ENCODE results near the gene JSRP1. TPM values are rescaled to one million over a fixed set of nuclear protein-coding genes. Genes with fewer than 3 reads are reported as not detected.

The JSRP1 gene
- total and polyA plus RNA-seq, 7 donors: 107 to 271 (median 137) TPM

DNA sequence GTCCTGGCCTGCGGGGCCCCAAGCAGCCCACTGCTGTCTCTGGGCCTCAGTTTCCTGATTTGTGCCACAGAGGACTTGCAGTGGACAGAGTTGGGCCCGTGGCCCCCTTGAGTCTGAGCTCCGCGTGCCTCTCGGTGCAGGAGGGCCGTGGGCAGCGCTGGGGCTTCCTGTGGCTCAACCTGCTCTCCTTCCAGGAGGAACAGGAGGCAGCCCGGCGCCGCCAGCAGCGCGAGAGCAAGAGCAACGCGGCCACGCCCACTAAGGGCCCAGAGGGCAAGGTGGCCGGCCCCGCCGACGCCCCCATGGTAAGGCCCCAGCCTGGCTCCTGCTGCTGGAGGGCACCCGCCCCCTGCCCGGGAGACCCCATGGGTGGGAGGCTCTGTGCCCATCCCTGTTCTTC lies 46.0 kb downstream of the JSRP1 start:
- no peak overlapping the region for H3K27ac ChIP-seq
- 90 to 93% (median 91%) methylated on average over 21 of the region's 21 CpGs for WGBS, 3 donors
- intact Hi-C loops (cut with DNase I): no loop called here

GRCh38 chr19:2209408-2209807 lies 46.8 kb downstream of the JSRP1 start:
- Histone ChIP-seq H3K4me1 (no peaks in the 10 kb centered on the region), H3K27me3 (ENCODE audit: insufficient read depth in 3 of 3, low read length in 2 of 3) (no peaks in the 10 kb centered on the region), H3K36me3 (ENCODE audit: insufficient read depth in 1 of 2, low read depth in 1 of 2) (peaks cover 0 to 83% of the 10 kb centered on the region in 2 donors), H3K27ac (no peak overlapping the region), H3K9me3 (no peaks in the 10 kb centered on the region), H3K4me3 (no peak overlapping the region)
- ATAC-seq (no peak), DNase-seq (no peak)
- WGBS, 3 donors: 88 to 93% (median 90%) methylated on average over 14 to 17 of the region's 17 CpGs
- no peak for TF ChIP-seq CTCF (IDR thresholded peaks at IDR 0.05)
- intact Hi-C loops (cut with DNase I): no loop called here

More for the DNA sequence above, 46.0 kb downstream of the JSRP1 start:
- Histone ChIP-seq H3K9me3 (no peaks in the 10 kb centered on the region), H3K27me3 (ENCODE audit: insufficient read depth in 3 of 3, low read length in 2 of 3) (no peaks in the 10 kb centered on the region), H3K4me3 (no peak overlapping the region), H3K36me3 (ENCODE audit: insufficient read depth in 1 of 2, low read depth in 1 of 2) (peaks cover 0 to 90% of the 10 kb centered on the region in 2 donors), H3K4me1 (no peaks in the 10 kb centered on the region)
- TF ChIP-seq CTCF (IDR thresholded peaks at IDR 0.05): no peak
- ATAC-seq: no peak
- DNase-seq: no peak

- WGBS, 3 donors: 58 to 73% (median 73%) methylated on average over 10 of the region's 10 CpGs
- Histone ChIP-seq H3K4me3 (no peak overlapping the region), H3K36me3 (ENCODE audit: insufficient read depth in 1 of 2, low read depth in 1 of 2) (peaks cover 0 to 80% of the 10 kb centered on the region in 2 donors), H3K27me3 (ENCODE audit: insufficient read depth in 3 of 3, low read length in 2 of 3) (no peaks in the 10 kb centered on the region), H3K4me1 (no peaks in the 10 kb centered on the region), H3K27ac (no peak overlapping the region), H3K9me3 (no peaks in the 10 kb centered on the region)
- no peak for TF ChIP-seq CTCF (IDR thresholded peaks at IDR 0.05)
- intact Hi-C loops (cut with DNase I): no loop called here
- DNase-seq: no peak
- no peak for ATAC-seq
These were observed 47.2 kb downstream of the JSRP1 start for GRCh38 chr19:2208975-2209374.

DNA sequence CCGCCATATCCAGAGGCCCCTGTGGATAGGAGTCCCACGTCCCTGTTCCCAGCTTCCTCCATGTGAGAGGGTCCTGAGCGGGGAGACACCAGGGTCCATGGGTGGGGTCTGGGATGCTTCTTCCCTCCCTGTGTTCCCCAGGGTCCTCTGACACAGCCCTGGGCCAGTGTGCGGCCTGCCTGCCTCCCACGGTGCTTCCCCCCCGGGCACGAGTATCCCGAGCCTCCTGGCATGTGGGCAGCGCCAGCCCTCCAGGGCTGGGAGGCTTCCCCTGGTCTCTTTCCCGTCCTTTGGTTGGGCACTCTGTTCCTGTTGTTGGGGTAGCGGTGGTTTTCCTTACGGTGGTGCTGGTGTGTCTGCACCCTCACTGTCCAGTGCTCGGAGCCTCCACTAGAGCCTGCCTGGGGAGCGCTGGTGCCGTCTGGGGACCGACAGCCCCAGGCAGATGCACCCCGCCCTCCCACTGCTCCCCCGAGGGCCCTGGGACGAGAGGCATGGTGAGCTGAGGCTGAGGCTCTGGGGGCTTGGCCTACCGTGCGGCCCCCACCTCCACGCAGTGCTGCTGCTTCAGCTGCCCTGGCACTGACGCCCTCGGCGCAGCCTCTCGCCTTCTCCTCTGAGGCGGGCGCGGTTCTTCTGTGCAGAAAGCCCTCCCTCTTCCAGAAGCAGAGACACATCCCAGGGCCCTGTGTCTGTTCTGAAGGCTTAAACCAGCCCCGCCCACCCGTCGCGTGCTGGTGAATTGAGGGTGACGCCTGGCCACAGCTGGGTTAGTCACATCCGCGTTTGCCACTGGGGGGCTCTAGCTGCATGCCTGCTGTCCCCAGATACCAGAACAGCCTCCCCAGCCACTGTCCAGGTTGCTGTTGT lies 48.0 kb downstream of the JSRP1 start:
- H3K36me3 ChIP-seq (ENCODE audit: insufficient read depth in 1 of 2, low read depth in 1 of 2): peaks cover 0 to 80% of the 10 kb centered on the region in 2 donors
- no peaks in the 10 kb centered on the region for H3K27me3 ChIP-seq (ENCODE audit: insufficient read depth in 3 of 3, low read length in 2 of 3)
- DNase-seq (peak; percentile 75 to 76), ATAC-seq (peak in 3 of 4 donors; percentile 35 to 54 (median 43))
- no peak overlapping the region for H3K27ac ChIP-seq
- H3K4me3 ChIP-seq: no peak overlapping the region
- no peaks in the 10 kb centered on the region for H3K4me1 ChIP-seq
- no peak for TF ChIP-seq CTCF (IDR thresholded peaks at IDR 0.05)
- intact Hi-C loops (cut with DNase I): no loop called here
- H3K9me3 ChIP-seq: no peaks in the 10 kb centered on the region
- 62 to 67% (median 67%) methylated on average over 30 to 36 of the region's 36 CpGs for WGBS, 3 donors
